HepG2 (cell line): ENCODE results near the gene RTEL1. TPM values are rescaled to one million over a fixed set of nuclear protein-coding genes. Genes with fewer than 3 reads are reported as not detected.

Experiments
- ATM ChIP-seq: fragments of 450-650 bp; IDR thresholded peaks from 2 replicates; pipeline ENCODE4 v1.7.1; 2017; ENCODE audit warnings: mild to moderate bottlenecking, borderline replicate concordance
- CENPT ChIP-seq: sonication (generic); formaldehyde crosslinking; IDR thresholded peaks from 2 replicates; pipeline ENCODE4 v1.8.0; 2022; ENCODE audit warnings: low read depth, mild to moderate bottlenecking, moderate library complexity, missing genetic modification reagents
- DNMT3B ChIP-seq: conservative IDR thresholded peaks from 2 replicates; pipeline ENCODE4 v1.6.1; 2016; ENCODE audit warnings: missing biosample characterization, control low read depth
- GZF1 ChIP-seq: sonication (generic); formaldehyde crosslinking; IDR thresholded peaks from 2 replicates; pipeline ENCODE4 v1.5.1; 2020; ENCODE audit warnings: mild to moderate bottlenecking, missing genetic modification reagents
- HES4 ChIP-seq: sonication (generic); formaldehyde crosslinking; IDR thresholded peaks from 2 replicates; pipeline ENCODE4 v1.9.0; 2021; ENCODE audit warnings: mild to moderate bottlenecking, missing genetic modification reagents, borderline replicate concordance
- ISL2 ChIP-seq: sonication (generic); formaldehyde crosslinking; IDR thresholded peaks from 2 replicates; pipeline ENCODE4 v1.5.0; 2020; ENCODE audit warnings: missing genetic modification reagents
- JDP2 ChIP-seq: sonication (generic); formaldehyde crosslinking; IDR thresholded peaks from 2 replicates; pipeline ENCODE4 v1.8.1; 2022; ENCODE audit warnings: missing genetic modification reagents, borderline replicate concordance
- LCORL ChIP-seq, 2 experiments: fragments of 450-650 bp in 1 of 2; sonication (generic) in 1 of 2; formaldehyde crosslinking in 1 of 2; IDR thresholded peaks; 2 replicates each; pipeline versions ENCODE4 v1.5.0 to v1.6.1; 2017 to 2020; ENCODE audit warnings: antibody characterized with exemption in 1 of 2, missing genetic modification reagents in 1 of 2
- NKX3-1 ChIP-seq: sonication (generic); formaldehyde crosslinking; IDR thresholded peaks from 2 replicates; pipeline ENCODE4 v1.5.0; 2020; ENCODE audit warnings: missing genetic modification reagents
- NR2C2 ChIP-seq: sonication (generic); formaldehyde crosslinking; IDR thresholded peaks from 2 replicates; pipeline ENCODE4 v1.4.0; 2020; ENCODE audit warnings: missing genetic modification reagents, mild to moderate bottlenecking, moderate library complexity, borderline replicate concordance
- ZNF343 ChIP-seq: sonication (generic); formaldehyde crosslinking; IDR thresholded peaks from 2 replicates; pipeline ENCODE4 v1.4.0; 2020; ENCODE audit warnings: mild to moderate bottlenecking, missing genetic modification reagents
- ZNF7 ChIP-seq: IDR thresholded peaks from 2 replicates; pipeline ENCODE4 v1.6.1; 2016; ENCODE audit warnings: missing biosample characterization, missing genetic modification reagents
- polyA plus RNA-seq, 8 experiments: library from polyadenylated mRNA; depleted of rRNA in 3 of 8; stranded (reverse) in 7 of 8; unstranded in 1 of 8; fragments of >200 nt; fragmentation: Illumina TruSeq in 4 of 8; extraction: Trizol in 4 of 8; gene quantifications; 2 replicates each; pipeline versions ENCODE4 v1.2.1 to v1.2.3, GENCODE V29; 2011 to 2016; ENCODE audit warnings: low read depth in 4 of 8, missing spikeins in 1 of 8, mixed read lengths in 1 of 8; ENCODE audit not compliant: insufficient read depth in 1 of 8
- total RNA-seq, 5 experiments: library from RNA; depleted of rRNA; stranded (reverse); fragments of >200 nt; fragmentation: Illumina TruSeq; extraction: Trizol; gene quantifications; 2 replicates each; pipeline ENCODE4 v1.2.3, GENCODE V29; 2016; ENCODE audit warnings: low read depth in 1 of 5
- TF ChIP-seq, protein P1 (sequence below): sonication (generic); formaldehyde crosslinking; IDR thresholded peaks from 2 replicates; pipeline ENCODE4 v1.5.1; 2020; ENCODE audit warnings: mild to moderate bottlenecking, missing genetic modification reagents, borderline replicate concordance
- TF ChIP-seq, protein P2 (sequence below): sonication (generic); formaldehyde crosslinking; IDR thresholded peaks from 2 replicates; pipeline ENCODE4 v1.4.0; 2020; ENCODE audit warnings: mild to moderate bottlenecking, missing genetic modification reagents
- TF ChIP-seq, protein P3 (sequence below): IDR thresholded peaks from 2 replicates; pipeline ENCODE4 v1.6.1; 2016; ENCODE audit warnings: control low read depth
- TF ChIP-seq, protein P4 (sequence below): sonication (generic); formaldehyde crosslinking; IDR thresholded peaks from 2 replicates; pipeline ENCODE4 v1.4.0; 2020; ENCODE audit warnings: mild to moderate bottlenecking, low read depth, missing genetic modification reagents
- TF ChIP-seq, protein P5 (sequence below), 2 experiments: sonication (generic) in 1 of 2; formaldehyde crosslinking in 1 of 2; IDR thresholded peaks; 2 replicates each; pipeline versions ENCODE4 v1.4.0 to v1.6.1; 2016 to 2020; ENCODE audit warnings: borderline replicate concordance in 1 of 2, low read depth in 1 of 2, mild to moderate bottlenecking in 1 of 2, missing genetic modification reagents in 1 of 2
- TF ChIP-seq, protein P6 (sequence below): sonication (generic); formaldehyde crosslinking; conservative IDR thresholded peaks from 2 replicates; pipeline ENCODE4 v1.8.0; 2022; ENCODE audit warnings: missing genetic modification reagents

RTEL1 gene
- total and polyA plus RNA-seq, 2 of the 13 experiments (the other 11 are each of a cell fraction or from before 2014, with no cell fraction given) = 21.8 to 36.4 TPM

DNA sequence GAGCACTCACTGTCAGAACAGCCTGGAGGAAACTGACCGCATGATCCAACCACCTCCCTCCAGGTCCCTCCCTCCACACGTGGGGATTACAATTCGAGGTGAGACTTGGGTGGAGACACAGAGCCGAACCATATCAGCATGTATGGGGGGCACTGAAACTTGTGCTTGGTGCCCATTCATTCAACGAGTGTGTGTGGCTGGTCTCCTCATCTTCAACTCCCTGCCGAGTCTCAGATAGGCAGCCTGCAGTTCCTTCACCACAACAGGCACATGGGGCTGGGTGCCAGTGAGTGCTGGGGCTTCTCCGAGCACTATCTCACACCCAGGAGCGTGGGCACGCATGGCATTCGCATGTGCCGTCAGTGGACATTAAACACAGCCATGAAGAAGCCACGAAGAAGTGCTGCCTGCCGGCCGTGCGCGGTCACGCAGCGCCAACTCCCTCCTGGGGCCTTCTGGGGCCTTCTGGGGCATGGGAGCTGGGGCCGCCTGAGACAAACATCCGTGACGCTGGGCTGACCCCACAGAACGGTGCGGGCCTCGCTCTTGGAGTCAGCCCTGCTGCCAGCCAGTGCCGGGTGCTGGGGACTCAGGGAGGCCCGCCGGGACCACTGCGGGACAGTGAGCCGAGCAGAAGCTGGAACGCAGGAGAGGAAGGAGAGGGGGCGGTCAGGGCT, 714 bp upstream of the RTEL1 start (continued):
- TF ChIP-seq, protein P1, sequence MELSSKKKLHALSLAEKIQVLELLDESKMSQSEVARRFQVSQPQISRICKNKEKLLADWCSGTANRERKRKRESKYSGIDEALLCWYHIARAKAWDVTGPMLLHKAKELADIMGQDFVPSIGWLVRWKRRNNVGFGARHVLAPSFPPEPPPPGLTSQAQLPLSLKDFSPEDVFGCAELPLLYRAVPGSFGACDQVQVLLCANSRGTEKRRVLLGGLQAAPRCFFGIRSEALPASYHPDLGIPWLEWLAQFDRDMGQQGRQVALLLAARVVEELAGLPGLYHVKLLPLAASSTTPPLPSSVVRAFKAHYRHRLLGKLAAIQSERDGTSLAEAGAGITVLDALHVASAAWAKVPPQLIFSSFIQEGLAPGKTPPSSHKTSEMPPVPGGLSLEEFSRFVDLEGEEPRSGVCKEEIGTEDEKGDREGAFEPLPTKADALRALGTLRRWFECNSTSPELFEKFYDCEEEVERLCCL (CRISPR knock-in tag) = no peak
- no peak; the same call in 1 of the 2 replicates for TF ChIP-seq HES4 (CRISPR knock-in tag)
- TF ChIP-seq, protein P2, sequence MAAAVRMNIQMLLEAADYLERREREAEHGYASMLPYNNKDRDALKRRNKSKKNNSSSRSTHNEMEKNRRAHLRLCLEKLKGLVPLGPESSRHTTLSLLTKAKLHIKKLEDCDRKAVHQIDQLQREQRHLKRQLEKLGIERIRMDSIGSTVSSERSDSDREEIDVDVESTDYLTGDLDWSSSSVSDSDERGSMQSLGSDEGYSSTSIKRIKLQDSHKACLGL (CRISPR knock-in tag) = no peak
- no peak for TF ChIP-seq GZF1 (CRISPR knock-in tag)
- TF ChIP-seq LCORL (IDR thresholded peaks at IDR 0.05) = no peak
- TF ChIP-seq LCORL (CRISPR knock-in tag; IDR thresholded peaks at IDR 0.05) = no peak
- TF ChIP-seq, protein P3, sequence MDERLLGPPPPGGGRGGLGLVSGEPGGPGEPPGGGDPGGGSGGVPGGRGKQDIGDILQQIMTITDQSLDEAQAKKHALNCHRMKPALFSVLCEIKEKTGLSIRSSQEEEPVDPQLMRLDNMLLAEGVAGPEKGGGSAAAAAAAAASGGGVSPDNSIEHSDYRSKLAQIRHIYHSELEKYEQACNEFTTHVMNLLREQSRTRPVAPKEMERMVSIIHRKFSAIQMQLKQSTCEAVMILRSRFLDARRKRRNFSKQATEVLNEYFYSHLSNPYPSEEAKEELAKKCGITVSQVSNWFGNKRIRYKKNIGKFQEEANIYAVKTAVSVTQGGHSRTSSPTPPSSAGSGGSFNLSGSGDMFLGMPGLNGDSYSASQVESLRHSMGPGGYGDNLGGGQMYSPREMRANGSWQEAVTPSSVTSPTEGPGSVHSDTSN (CRISPR knock-in tag) = no peak
- TF ChIP-seq, protein P4, sequence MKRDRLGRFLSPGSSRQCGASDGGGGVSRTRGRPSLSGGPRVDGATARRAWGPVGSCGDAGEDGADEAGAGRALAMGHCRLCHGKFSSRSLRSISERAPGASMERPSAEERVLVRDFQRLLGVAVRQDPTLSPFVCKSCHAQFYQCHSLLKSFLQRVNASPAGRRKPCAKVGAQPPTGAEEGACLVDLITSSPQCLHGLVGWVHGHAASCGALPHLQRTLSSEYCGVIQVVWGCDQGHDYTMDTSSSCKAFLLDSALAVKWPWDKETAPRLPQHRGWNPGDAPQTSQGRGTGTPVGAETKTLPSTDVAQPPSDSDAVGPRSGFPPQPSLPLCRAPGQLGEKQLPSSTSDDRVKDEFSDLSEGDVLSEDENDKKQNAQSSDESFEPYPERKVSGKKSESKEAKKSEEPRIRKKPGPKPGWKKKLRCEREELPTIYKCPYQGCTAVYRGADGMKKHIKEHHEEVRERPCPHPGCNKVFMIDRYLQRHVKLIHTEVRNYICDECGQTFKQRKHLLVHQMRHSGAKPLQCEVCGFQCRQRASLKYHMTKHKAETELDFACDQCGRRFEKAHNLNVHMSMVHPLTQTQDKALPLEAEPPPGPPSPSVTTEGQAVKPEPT (CRISPR knock-in tag) = 0 out of 2 replicates have a peak, but pooled peaks have one; percentile 24
- no peak for TF ChIP-seq ZNF343
- no peak for TF ChIP-seq ISL2 (CRISPR knock-in tag)
- TF ChIP-seq CENPT (CRISPR knock-in tag) = no peak
- TF ChIP-seq NKX3-1 (CRISPR knock-in tag) = no peak
- TF ChIP-seq, protein P5, sequence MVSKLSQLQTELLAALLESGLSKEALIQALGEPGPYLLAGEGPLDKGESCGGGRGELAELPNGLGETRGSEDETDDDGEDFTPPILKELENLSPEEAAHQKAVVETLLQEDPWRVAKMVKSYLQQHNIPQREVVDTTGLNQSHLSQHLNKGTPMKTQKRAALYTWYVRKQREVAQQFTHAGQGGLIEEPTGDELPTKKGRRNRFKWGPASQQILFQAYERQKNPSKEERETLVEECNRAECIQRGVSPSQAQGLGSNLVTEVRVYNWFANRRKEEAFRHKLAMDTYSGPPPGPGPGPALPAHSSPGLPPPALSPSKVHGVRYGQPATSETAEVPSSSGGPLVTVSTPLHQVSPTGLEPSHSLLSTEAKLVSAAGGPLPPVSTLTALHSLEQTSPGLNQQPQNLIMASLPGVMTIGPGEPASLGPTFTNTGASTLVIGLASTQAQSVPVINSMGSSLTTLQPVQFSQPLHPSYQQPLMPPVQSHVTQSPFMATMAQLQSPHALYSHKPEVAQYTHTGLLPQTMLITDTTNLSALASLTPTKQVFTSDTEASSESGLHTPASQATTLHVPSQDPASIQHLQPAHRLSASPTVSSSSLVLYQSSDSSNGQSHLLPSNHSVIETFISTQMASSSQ (IDR thresholded peaks at IDR 0.05; ENCODE audit: low read depth) = no peak
- TF ChIP-seq, protein P5 (CRISPR knock-in tag; IDR thresholded peaks at IDR 0.05; ENCODE audit: borderline replicate concordance) = no peak
- TF ChIP-seq, protein P6, sequence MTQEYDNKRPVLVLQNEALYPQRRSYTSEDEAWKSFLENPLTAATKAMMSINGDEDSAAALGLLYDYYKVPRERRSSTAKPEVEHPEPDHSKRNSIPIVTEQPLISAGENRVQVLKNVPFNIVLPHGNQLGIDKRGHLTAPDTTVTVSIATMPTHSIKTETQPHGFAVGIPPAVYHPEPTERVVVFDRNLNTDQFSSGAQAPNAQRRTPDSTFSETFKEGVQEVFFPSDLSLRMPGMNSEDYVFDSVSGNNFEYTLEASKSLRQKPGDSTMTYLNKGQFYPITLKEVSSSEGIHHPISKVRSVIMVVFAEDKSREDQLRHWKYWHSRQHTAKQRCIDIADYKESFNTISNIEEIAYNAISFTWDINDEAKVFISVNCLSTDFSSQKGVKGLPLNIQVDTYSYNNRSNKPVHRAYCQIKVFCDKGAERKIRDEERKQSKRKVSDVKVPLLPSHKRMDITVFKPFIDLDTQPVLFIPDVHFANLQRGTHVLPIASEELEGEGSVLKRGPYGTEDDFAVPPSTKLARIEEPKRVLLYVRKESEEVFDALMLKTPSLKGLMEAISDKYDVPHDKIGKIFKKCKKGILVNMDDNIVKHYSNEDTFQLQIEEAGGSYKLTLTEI (CRISPR knock-in tag) = no peak
- TF ChIP-seq ZNF7 (CRISPR knock-in tag) = no peak
- TF ChIP-seq NR2C2 (CRISPR knock-in tag) = no peak
- no peak for TF ChIP-seq ATM
- TF ChIP-seq JDP2 = no peak
- no peak for TF ChIP-seq DNMT3B (CRISPR knock-in tag)
